HepG2 (cell line): Measurements from ENCODE around the gene MTFR1L. TPM values are rescaled to one million over a fixed set of nuclear protein-coding genes. Genes with fewer than 3 reads are reported as not detected.

ENCODE experiments used
- ELF3 ChIP-seq: IDR thresholded peaks from 2 replicates; pipeline ENCODE4 v1.6.1; 2016; ENCODE audit warnings: missing genetic modification reagents, missing compliant biosample characterization
- GABPB1 ChIP-seq: IDR thresholded peaks from 2 replicates; pipeline ENCODE4 v1.6.1; 2016; ENCODE audit warnings: mild to moderate bottlenecking, missing genetic modification reagents, moderate library complexity, missing compliant biosample characterization
- JDP2 ChIP-seq: sonication (generic); formaldehyde crosslinking; IDR thresholded peaks from 2 replicates; pipeline ENCODE4 v1.8.1; 2022; ENCODE audit warnings: missing genetic modification reagents, borderline replicate concordance
- KAT2B ChIP-seq: fragments of 150-350 bp; IDR thresholded peaks from 2 replicates; pipeline ENCODE4 v1.6.1; 2014; ENCODE audit warnings: low read depth, low read length, borderline replicate concordance
- KAT8 ChIP-seq: IDR thresholded peaks from 2 replicates; pipeline ENCODE4 v1.6.1; 2016; ENCODE audit warnings: missing genetic modification reagents, missing compliant biosample characterization
- KLF11 ChIP-seq: IDR thresholded peaks from 2 replicates; pipeline ENCODE4 v1.6.1; 2016; ENCODE audit warnings: missing compliant biosample characterization
- NFYC ChIP-seq: IDR thresholded peaks from 2 replicates; pipeline ENCODE4 v1.6.1; 2016; ENCODE audit warnings: missing genetic modification reagents, missing compliant biosample characterization
- RCOR2 ChIP-seq: IDR thresholded peaks from 2 replicates; pipeline ENCODE4 v1.6.1; 2016; ENCODE audit warnings: missing biosample characterization, missing genetic modification reagents
- STAT5B ChIP-seq: sonication (generic); formaldehyde crosslinking; IDR thresholded peaks from 2 replicates; pipeline ENCODE4 v1.4.0; 2020; ENCODE audit warnings: missing genetic modification reagents
- ZMYM3 ChIP-seq: sonication (generic); formaldehyde crosslinking; IDR thresholded peaks from 2 replicates; pipeline ENCODE4 v1.5.1; 2020; ENCODE audit warnings: mild to moderate bottlenecking, missing genetic modification reagents
- ZNF33A ChIP-seq: sonication (generic); formaldehyde crosslinking; IDR thresholded peaks from 2 replicates; pipeline ENCODE4 v1.5.1; 2020; ENCODE audit warnings: missing genetic modification reagents, mild to moderate bottlenecking, moderate library complexity, borderline replicate concordance
- ZNF768 ChIP-seq: sonication (generic); formaldehyde crosslinking; IDR thresholded peaks from 2 replicates; pipeline ENCODE4 v1.4.0; 2020; ENCODE audit warnings: missing genetic modification reagents
- ZNF777 ChIP-seq: sonication (generic); formaldehyde crosslinking; IDR thresholded peaks from 2 replicates; pipeline ENCODE4 v1.4.0; 2020; ENCODE audit warnings: missing genetic modification reagents
- ZNF83 ChIP-seq: sonication (generic); formaldehyde crosslinking; IDR thresholded peaks from 2 replicates; pipeline ENCODE4 v1.4.0; 2020; ENCODE audit warnings: missing genetic modification reagents, mild to moderate bottlenecking, borderline replicate concordance
- polyA plus RNA-seq, 8 experiments: library from polyadenylated mRNA; depleted of rRNA in 3 of 8; stranded (reverse) in 7 of 8; unstranded in 1 of 8; fragments of >200 nt; fragmentation: Illumina TruSeq in 4 of 8; extraction: Trizol in 4 of 8; gene quantifications; 2 replicates each; pipeline versions ENCODE4 v1.2.1 to v1.2.3, GENCODE V29; 2011 to 2016; ENCODE audit warnings: low read depth in 4 of 8, missing spikeins in 1 of 8, mixed read lengths in 1 of 8; ENCODE audit not compliant: insufficient read depth in 1 of 8
- total RNA-seq, 5 experiments: library from RNA; depleted of rRNA; stranded (reverse); fragments of >200 nt; fragmentation: Illumina TruSeq; extraction: Trizol; gene quantifications; 2 replicates each; pipeline ENCODE4 v1.2.3, GENCODE V29; 2016; ENCODE audit warnings: low read depth in 1 of 5
- TF ChIP-seq, protein P1 (sequence below): sonication (generic); formaldehyde crosslinking; IDR thresholded peaks from 2 replicates; pipeline ENCODE4 v1.4.0; 2020; ENCODE audit warnings: mild to moderate bottlenecking, missing genetic modification reagents
- TF ChIP-seq, protein P2 (sequence below): sonication (generic); formaldehyde crosslinking; IDR thresholded peaks from 2 replicates; pipeline ENCODE4 v1.9.0; 2021; ENCODE audit warnings: mild to moderate bottlenecking, missing genetic modification reagents
- TF ChIP-seq, protein P3 (sequence below), 2 experiments: sonication (generic) in 1 of 2; formaldehyde crosslinking in 1 of 2; IDR thresholded peaks; 2 replicates each; pipeline versions ENCODE4 v1.5.1 to v1.6.1; 2011 to 2020; ENCODE audit warnings: borderline replicate concordance in 1 of 2, low read depth in 1 of 2, low read length in 1 of 2, mild to moderate bottlenecking in 1 of 2, missing genetic modification reagents in 1 of 2, moderate library complexity in 1 of 2

MTFR1L gene
- total and polyA plus RNA-seq, 2 of the 13 experiments (the other 11 are each of a cell fraction or from before 2014, with no cell fraction given), result 38.0 to 55.7 TPM

DNA sequence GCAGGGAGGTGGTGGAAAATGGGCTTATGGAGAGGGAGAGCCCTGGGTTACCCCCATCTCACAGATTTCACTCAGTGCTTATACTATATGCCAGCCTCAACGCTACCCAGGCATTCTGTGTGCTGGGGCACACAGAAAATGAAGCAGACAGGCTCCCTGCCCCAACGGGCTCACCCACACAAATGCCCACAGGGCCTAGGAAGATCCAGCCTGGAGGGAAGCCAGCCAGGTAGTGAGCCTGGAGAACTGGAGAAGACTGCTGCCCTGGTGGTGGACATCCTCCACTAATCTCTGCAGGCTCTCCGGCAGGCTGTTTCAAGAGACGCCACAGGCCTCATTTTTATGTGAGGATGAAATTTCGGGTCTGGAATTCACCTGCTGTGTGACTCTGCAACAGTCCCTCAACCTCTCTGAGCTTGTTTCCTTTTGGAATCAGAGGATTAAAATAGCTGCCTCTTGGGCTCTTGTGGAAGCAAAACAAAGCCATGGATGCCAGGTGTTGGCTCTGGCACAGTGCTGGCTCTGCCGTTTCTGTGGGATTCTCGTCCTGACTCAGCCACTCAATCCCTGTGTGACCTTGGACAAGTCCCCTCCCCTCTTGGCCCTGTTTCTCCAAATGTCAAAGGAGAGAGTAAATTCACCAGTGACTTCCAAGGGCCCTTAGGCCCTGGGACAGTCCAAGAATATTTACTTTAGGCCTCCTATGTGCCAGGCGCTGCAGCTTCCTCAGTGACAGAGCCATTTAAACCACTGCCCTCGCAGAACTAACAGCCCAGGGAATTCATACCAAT is 52.1 kb downstream of the MTFR1L start (continued):
- TF ChIP-seq, protein P1, sequence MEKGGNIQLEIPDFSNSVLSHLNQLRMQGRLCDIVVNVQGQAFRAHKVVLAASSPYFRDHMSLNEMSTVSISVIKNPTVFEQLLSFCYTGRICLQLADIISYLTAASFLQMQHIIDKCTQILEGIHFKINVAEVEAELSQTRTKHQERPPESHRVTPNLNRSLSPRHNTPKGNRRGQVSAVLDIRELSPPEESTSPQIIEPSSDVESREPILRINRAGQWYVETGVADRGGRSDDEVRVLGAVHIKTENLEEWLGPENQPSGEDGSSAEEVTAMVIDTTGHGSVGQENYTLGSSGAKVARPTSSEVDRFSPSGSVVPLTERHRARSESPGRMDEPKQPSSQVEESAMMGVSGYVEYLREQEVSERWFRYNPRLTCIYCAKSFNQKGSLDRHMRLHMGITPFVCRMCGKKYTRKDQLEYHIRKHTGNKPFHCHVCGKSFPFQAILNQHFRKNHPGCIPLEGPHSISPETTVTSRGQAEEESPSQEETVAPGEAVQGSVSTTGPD (CRISPR knock-in tag), result no peak
- TF ChIP-seq GABPB1 (CRISPR knock-in tag) (no peak), RCOR2 (CRISPR knock-in tag) (peak; percentile 40; the same call in 1 of the 2 replicates), ZNF768 (CRISPR knock-in tag) (peak; percentile 100), JDP2 (no peak), KAT8 (CRISPR knock-in tag) (no peak), ZNF777 (CRISPR knock-in tag) (0 out of 2 replicates have a peak, but pooled peaks have one; percentile 40), ZNF33A (CRISPR knock-in tag) (no peak), ZNF83 (CRISPR knock-in tag) (no peak), NFYC (CRISPR knock-in tag) (no peak), STAT5B (CRISPR knock-in tag) (no peak), ZMYM3 (peak; percentile 93), ELF3 (CRISPR knock-in tag) (no peak), KLF11 (CRISPR knock-in tag) (no peak), KAT2B (no peak)
- TF ChIP-seq, protein P2, sequence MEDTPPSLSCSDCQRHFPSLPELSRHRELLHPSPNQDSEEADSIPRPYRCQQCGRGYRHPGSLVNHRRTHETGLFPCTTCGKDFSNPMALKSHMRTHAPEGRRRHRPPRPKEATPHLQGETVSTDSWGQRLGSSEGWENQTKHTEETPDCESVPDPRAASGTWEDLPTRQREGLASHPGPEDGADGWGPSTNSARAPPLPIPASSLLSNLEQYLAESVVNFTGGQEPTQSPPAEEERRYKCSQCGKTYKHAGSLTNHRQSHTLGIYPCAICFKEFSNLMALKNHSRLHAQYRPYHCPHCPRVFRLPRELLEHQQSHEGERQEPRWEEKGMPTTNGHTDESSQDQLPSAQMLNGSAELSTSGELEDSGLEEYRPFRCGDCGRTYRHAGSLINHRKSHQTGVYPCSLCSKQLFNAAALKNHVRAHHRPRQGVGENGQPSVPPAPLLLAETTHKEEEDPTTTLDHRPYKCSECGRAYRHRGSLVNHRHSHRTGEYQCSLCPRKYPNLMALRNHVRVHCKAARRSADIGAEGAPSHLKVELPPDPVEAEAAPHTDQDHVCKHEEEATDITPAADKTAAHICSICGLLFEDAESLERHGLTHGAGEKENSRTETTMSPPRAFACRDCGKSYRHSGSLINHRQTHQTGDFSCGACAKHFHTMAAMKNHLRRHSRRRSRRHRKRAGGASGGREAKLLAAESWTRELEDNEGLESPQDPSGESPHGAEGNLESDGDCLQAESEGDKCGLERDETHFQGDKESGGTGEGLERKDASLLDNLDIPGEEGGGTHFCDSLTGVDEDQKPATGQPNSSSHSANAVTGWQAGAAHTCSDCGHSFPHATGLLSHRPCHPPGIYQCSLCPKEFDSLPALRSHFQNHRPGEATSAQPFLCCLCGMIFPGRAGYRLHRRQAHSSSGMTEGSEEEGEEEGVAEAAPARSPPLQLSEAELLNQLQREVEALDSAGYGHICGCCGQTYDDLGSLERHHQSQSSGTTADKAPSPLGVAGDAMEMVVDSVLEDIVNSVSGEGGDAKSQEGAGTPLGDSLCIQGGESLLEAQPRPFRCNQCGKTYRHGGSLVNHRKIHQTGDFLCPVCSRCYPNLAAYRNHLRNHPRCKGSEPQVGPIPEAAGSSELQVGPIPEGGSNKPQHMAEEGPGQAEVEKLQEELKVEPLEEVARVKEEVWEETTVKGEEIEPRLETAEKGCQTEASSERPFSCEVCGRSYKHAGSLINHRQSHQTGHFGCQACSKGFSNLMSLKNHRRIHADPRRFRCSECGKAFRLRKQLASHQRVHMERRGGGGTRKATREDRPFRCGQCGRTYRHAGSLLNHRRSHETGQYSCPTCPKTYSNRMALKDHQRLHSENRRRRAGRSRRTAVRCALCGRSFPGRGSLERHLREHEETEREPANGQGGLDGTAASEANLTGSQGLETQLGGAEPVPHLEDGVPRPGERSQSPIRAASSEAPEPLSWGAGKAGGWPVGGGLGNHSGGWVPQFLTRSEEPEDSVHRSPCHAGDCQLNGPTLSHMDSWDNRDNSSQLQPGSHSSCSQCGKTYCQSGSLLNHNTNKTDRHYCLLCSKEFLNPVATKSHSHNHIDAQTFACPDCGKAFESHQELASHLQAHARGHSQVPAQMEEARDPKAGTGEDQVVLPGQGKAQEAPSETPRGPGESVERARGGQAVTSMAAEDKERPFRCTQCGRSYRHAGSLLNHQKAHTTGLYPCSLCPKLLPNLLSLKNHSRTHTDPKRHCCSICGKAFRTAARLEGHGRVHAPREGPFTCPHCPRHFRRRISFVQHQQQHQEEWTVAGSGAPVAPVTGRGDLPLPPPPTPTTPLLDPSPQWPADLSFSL (CRISPR knock-in tag), result 0 out of 2 replicates have a peak, but pooled peaks have one; percentile 22
- TF ChIP-seq, protein P3, sequence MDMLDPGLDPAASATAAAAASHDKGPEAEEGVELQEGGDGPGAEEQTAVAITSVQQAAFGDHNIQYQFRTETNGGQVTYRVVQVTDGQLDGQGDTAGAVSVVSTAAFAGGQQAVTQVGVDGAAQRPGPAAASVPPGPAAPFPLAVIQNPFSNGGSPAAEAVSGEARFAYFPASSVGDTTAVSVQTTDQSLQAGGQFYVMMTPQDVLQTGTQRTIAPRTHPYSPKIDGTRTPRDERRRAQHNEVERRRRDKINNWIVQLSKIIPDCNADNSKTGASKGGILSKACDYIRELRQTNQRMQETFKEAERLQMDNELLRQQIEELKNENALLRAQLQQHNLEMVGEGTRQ (IDR thresholded peaks at IDR 0.05; ENCODE audit: low read depth, low read length), result no peak
- TF ChIP-seq, protein P3 (CRISPR knock-in tag; IDR thresholded peaks at IDR 0.05; ENCODE audit: borderline replicate concordance), result no peak
